ENCODE measurements around the gene FGF14.
"Not testable (repeated sequence)": the region's sequence is repeated elsewhere in the genome, so short reads cannot be mapped to it uniquely, and the experiment has no call there.

Gene FGF14

GRCh38 chr13:102028206-102028605 lies 373.6 kb downstream of the FGF14 start:
- no peak for DNase-seq

- no peak for DNase-seq
These were observed 380.1 kb downstream of the FGF14 start for GRCh38 chr13:102021777-102022176.

GRCh38 chr13:102020611-102021216 lies 381.1 kb downstream of the FGF14 start:
- no peak for DNase-seq

- no peak for DNase-seq
These were observed 383.1 kb downstream of the FGF14 start for GRCh38 chr13:102018716-102019115.

- no peak for DNase-seq
These were observed 384.6 kb downstream of the FGF14 start for GRCh38 chr13:102017248-102017647.

- no peak for DNase-seq
These were observed 389.3 kb downstream of the FGF14 start for GRCh38 chr13:102012299-102013293.

- DNase-seq, result not testable (repeated sequence)
These were observed 390.4 kb downstream of the FGF14 start for GRCh38 chr13:102011455-102011854.

- no peak for DNase-seq
These were observed 397.8 kb downstream of the FGF14 start for GRCh38 chr13:102003848-102004570.

GRCh38 chr13:102002287-102002686 lies 399.6 kb downstream of the FGF14 start:
- no peak for DNase-seq

GRCh38 chr13:102000764-102001163 lies 401.1 kb downstream of the FGF14 start:
- DNase-seq, result no peak

GRCh38 chr13:101998129-101998528 lies 403.7 kb downstream of the FGF14 start:
- no peak for DNase-seq

- no peak for DNase-seq
These were observed 404.9 kb downstream of the FGF14 start for GRCh38 chr13:101996954-101997353.

- no peak for DNase-seq
These were observed 412.0 kb downstream of the FGF14 start for GRCh38 chr13:101989798-101990350.

- DNase-seq, result no peak
These were observed 413.7 kb downstream of the FGF14 start for GRCh38 chr13:101988140-101988539.

GRCh38 chr13:101986316-101986715 lies 415.5 kb downstream of the FGF14 start:
- DNase-seq, result no peak

- DNase-seq, result no peak
These were observed 416.5 kb downstream of the FGF14 start for GRCh38 chr13:101985321-101985720.

- DNase-seq, result no peak
These were observed 418.9 kb downstream of the FGF14 start for GRCh38 chr13:101982903-101983302.

- DNase-seq, result no peak
These were observed 422.0 kb downstream of the FGF14 start for GRCh38 chr13:101979825-101980224.

GRCh38 chr13:101978552-101979315 lies 423.1 kb downstream of the FGF14 start:
- no peak for DNase-seq

- DNase-seq, result no peak
These were observed 424.4 kb downstream of the FGF14 start for GRCh38 chr13:101977475-101977874.

GRCh38 chr13:101972191-101972590 lies 429.7 kb downstream of the FGF14 start:
- DNase-seq, result no peak

GRCh38 chr13:101970341-101970740 lies 431.5 kb downstream of the FGF14 start:
- DNase-seq, result no peak

All from CD4-positive, alpha-beta T cell treated with Interleukin-12 subunit alpha and Interleukin-12 subunit beta, for 1 hour (primary cell).